Measurements from ENCODE around the gene TNC.

The TNC gene

DNA sequence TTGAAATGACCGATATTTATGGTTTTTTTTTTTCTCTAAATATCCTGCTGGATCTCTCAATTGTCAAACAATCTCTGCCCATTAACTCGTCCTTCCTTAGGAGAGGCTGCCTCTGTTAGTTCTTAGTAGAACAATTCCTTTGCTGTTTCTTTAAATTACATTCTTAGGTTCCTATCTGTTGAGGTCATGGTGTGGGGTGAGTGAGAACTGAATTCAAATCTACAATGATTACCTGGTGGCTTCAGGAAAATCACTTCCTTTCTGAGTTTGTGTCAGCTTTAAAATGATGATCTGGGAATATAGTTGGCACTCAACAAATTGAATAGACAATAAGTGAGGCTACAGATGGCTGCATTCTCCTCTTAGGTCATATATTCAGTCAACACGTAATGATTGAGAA is 105.5 kb downstream of the TNC start:
- no peak for DNase-seq (ENCODE audit: low read depth in 2 of 2)

DNA sequence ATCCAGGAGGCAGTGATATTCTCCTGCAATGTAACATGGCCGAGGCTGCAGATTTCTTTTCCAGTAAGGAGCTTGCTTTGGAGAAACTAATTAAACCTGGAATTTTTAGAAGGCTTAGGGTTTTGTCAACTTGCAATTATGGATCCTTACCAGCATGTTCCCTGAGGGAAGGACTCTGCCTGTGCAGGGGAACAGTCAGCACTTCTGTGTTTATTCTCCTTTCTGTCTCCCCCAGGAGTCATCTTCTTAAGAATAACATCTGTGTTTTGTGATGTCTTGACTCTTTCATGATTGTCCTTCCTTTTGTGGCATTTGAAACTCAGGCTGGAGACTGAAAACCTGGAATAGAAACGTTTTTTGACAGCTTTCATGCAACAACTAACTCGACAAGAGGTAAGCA is 107.1 kb downstream of the TNC start:
- no peak for DNase-seq (ENCODE audit: low read depth in 2 of 2)

DNA sequence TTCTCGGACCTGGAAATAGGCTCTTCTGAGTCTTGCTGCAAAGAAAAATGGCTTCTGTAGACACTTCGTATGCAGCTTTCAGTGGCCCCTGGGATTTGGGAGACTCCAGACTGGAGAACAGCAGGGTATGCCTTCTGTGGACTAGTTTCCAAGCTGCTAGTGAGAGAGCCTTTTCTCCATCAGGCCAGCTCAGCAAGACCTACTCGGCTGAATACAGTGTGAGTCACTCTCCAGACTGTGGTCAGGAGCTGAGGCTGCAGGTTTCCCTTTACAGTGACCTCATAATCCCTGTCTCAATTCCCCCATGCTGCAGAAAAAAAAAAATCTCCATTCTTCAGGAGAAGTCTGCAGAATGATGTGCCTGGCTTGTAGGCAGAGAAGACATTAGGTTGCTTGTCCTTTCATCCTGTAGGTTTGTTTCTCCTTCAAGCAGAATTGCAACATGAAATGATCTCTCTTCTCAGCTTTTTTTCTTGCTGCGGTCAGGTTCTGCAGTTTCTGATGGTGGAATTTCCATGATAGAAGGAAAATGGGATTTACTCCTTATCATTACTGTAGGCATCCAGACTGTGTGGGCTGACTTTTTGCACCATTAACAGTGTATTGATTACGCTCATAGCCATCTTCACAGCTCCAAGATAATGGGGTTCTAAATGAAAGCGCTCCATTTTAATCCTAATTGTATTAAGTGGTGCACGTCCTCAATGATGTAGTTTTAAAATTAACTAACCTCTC is 109.3 kb downstream of the TNC start:
- DNase-seq (ENCODE audit: low read depth in 2 of 2): no peak

DNA sequence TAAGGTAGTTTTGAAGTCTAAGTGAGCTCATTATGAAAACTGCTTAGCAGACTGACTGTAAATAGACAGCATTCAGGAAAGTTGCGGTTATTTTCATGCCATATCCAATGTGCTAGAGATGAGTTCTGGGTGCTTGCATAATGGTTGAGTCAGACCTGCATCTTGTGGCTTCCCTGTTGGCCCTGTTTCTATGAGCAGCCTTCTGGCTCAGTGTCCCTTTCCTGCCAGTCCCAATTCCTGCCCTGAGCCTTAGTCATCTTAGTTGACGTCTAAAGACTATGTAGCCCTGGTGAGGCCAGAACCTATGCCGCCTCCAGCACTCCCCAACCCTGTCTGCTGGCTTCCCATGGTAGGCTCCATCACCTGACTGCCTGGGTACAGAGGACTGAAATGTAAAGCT is 111.3 kb downstream of the TNC start:
- DNase-seq (ENCODE audit: low read depth in 2 of 2): no peak

GRCh38 chr9:115005322-115005721 is 112.6 kb downstream of the TNC start:
- DNase-seq (ENCODE audit: low read depth in 2 of 2): no peak

GRCh38 chr9:115004545-115004944 is 113.4 kb downstream of the TNC start:
- DNase-seq (ENCODE audit: low read depth in 2 of 2): no peak

GRCh38 chr9:115002371-115003120 is 115.4 kb downstream of the TNC start:
- no peak for DNase-seq (ENCODE audit: low read depth in 2 of 2)

GRCh38 chr9:115000217-115000639 is 117.7 kb downstream of the TNC start:
- DNase-seq (ENCODE audit: low read depth in 2 of 2): no peak

DNA sequence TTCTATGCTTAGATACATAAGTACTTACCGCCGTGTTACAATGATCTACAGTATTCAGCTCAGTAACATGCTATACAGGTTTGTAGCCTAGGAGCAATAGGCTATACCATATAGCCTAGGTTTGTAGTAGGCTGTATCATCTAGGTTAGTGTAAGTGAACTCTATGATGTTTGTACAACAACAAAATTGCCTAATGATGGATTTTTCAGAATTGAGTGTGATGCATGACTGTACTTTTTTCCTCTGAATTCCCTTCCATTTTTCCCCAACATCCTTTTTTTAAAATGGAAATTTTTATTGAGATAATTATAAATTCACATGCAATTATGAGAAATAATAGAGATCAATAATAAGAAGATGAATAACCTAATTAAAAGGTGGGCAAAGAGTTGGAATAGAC is 119.6 kb downstream of the TNC start:
- DNase-seq (ENCODE audit: low read depth in 2 of 2): no peak

DNA sequence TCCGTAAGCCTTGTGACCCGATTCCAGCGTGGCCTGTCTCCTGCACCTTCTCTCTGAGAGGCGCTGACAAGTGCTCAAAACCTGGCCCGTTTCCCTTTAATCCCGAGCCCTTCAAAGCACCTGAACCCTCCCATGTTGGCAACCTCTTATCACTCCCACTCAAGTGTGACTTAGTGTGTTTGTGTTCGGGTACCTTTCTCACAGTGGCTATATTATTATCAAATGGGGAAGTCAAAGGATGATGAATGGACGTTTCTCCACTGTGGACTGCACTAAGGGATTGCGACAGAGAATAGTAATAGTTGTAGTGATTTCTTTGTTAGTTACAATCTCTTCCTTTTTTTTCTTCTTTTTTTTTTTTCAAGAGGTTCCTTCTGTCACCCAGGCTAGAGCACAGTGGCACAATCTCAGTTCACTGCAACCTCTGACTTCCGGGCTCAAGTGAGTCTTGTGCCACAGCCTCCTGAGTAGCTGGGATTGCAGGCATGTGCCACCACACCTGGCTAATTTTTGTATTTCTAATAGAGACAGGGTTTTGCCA is 122.2 kb downstream of the TNC start:
- DNase-seq (ENCODE audit: low read depth in 2 of 2): no peak

DNA sequence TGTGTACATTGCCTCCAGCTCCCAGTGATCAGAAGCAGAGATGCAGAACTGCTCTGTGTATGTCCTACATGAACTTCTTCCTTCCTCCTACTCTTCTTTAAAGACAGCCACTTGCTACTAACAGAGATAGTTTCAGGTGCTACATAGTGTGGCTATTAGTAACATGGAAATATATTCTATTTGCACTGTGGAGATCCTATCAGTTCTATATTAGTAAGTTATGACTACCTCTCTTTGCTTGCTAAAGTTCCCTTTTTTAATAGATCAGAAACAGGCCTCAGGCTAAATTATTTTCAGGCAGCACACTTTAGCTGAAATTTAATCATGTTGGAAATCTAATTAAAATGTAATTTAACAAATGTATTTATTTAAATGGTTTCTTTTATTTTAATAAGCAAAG is 123.2 kb downstream of the TNC start:
- DNase-seq (ENCODE audit: low read depth in 2 of 2): no peak

DNA sequence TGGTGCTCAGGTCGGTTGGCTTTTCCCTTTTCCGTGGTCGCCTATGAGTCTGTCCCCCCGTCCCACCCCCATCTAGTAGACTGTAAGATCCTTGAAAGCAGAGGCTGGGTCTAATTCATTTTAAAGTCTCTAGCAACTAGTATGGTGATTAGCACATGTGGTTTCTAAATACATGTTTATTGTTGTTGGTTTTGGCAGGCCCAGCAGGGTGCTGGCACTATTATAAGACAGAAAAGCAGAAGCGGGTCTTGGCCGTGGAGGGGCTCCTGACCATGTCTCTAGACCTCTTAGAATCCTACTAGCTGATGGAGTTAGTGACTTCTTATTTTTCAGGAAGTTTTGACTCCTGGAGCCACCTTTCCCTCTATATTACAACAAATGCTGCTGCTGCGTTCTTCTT is 126.1 kb downstream of the TNC start:
- no peak for DNase-seq (ENCODE audit: low read depth in 2 of 2)

GRCh38 chr9:114990901-114991300 is 127.1 kb downstream of the TNC start:
- no peak for DNase-seq (ENCODE audit: low read depth in 2 of 2)

GRCh38 chr9:114989600-114990410 is 128.2 kb downstream of the TNC start:
- DNase-seq (ENCODE audit: low read depth in 2 of 2): no peak

DNA sequence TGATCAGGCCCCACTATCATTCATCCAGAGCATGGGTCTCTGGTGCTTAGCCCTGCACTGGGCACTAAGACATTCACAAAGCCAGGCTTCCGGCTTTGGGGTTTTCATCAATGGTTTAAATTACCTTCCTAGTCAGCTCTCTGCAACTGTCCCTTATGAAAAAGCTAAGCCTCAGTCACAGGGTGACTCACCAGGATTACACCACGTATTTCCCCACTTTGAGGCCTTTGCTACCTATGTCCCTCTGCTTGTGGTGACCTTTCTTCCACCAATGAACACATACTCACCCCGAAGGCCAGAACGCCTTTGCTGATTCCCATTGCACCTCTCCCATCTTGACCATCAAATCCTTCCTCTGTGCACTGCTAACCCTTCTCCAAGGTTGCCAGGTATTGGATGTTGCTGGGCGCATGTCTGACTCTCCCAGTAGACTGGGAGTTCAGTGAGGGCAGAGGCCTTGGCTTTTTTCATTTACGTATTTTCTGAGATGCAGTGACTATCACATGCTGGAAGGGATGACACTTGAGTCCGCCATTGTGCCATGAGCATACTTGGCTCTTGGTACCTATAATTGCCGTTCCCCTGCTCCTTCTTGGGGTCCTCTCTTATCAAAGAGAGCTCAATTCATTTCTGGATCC is 128.9 kb downstream of the TNC start:
- no peak for DNase-seq (ENCODE audit: low read depth in 2 of 2)

- no peak for DNase-seq (ENCODE audit: low read depth in 2 of 2)
Measured at GRCh38 chr9:114987116-114987515, 130.8 kb downstream of the TNC start.

DNA sequence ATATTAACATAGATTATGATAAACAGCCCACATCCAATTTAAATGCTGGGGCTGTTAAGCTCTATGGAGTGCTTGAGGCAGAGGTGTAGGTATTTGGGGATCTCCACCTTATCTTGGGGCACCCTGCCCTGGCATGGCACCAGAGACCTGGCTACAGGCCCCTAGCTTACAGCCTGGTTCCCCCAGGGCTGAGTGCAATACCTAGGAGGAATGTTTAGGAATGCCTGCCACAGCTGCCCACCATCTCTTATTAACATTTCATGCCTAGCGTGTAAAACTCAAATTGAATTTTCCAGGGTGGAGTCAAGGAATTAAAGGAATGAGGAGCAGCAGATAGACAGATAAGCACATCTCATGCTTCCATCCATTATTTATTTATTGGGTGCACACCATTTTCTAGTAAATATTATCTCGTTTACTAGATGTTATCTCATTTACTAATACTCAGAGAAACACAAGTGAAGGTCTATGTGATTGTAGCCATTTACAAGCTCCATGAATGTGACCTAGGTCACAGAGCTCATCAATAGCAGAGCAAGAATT is 131.9 kb downstream of the TNC start:
- DNase-seq (ENCODE audit: low read depth in 2 of 2): no peak

DNA sequence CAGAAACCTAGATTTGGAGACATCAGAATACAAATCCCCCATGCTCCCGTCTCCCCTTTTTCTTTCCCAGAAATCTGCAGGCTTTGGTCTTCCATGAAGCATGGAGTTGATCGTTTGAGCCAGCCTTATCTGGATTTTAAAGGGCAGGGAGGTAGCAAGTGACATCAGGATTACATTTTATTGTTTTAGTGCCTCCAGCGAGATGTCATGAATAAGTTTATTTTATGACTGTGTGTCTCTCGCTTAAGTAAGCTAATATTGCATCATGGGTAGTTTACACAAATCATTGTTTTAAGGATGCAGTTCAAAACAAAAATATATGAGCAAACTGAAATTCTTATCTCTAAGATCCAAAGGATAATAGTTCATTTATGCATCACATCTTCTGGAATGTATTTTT is 136.9 kb downstream of the TNC start:
- no peak for DNase-seq (ENCODE audit: low read depth in 2 of 2)

DNA sequence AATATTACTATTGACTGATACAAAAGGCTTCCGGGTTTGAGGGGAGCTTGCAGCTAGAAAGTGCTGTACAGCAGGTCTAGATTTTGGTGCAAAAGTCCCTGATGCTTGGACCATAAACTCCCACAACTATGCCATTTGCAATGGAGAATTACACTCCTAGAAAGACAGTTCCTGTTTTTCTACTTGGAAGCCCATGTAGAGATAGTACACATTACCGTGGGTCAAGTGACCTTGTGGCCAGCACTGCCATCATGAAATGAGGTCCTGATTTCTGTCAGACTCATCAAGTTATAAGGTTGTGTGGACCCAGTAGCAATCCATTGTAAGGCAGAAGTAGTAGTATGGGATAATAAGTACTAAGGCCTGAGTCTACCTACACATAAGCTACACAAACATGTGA is 144.7 kb downstream of the TNC start:
- DNase-seq (ENCODE audit: low read depth in 2 of 2): no peak

DNA sequence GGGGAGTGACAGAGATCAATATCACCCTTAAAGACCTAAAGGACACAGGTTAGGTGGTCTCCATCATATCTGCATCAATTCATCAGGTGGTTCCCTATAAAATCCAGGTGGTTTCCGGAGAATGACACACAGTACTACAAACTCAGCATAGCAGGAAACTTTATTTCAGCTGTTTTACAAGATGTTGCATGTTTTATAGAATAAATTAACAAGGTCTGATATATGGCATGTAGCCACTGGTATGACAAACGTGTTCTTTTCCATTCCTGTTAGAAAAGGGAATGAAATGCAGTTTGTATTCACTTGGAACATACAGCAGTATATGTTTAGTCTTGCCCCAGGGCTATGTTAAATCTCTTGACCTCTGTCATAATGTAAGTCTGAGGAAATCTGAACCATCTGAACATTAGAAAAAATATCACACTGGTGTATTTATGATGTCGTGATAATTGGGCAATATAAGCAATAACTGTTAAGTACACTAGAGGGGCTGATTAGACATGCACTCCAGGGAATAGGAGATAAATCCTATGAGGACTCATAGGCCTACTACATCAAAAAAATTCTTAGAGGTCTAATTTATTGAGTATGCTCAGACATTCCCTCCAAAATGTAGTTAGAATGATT is 145.3 kb downstream of the TNC start:
- no peak for DNase-seq (ENCODE audit: low read depth in 2 of 2)
